Suppressor macrophage treated with lipopolysaccharide for 4 hours (primary cell): ENCODE data around the gene PLSCR1.
A peak's percentile ranks its signal among the peaks of the same experiment; 100 is the strongest.

Experiments
- DNase-seq: peaks from one replicate; pipeline ENCODE4 v3.0.0-alpha.2; 2020

PLSCR1 gene

DNA sequence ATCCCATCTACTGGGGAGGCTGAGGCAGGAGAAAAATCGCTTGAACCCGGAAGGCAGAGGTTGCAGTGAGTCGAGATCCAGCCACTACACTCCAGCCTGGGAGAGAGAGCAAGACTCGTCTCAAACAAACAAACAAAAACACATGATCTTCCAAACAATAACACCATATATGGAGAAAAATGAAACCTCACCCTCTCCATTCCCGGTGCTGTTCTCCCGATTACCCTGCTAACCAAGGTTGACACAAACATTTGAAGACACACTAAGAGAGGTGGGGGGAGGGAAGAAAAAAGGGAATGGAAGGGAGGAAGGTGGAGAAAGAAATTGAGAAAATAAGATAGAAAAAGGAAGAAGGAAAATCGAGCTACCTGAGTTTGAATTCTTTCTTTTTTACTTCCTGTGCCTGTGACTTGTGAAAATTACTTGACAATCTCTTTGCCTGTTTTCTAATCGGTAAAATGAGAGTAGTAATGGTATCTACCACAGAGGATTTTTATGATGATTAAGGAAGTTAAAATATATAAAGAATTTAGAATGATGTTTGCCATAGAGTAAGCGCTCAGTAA, 73.9 kb downstream of the PLSCR1 start:
- no peak for DNase-seq

DNA sequence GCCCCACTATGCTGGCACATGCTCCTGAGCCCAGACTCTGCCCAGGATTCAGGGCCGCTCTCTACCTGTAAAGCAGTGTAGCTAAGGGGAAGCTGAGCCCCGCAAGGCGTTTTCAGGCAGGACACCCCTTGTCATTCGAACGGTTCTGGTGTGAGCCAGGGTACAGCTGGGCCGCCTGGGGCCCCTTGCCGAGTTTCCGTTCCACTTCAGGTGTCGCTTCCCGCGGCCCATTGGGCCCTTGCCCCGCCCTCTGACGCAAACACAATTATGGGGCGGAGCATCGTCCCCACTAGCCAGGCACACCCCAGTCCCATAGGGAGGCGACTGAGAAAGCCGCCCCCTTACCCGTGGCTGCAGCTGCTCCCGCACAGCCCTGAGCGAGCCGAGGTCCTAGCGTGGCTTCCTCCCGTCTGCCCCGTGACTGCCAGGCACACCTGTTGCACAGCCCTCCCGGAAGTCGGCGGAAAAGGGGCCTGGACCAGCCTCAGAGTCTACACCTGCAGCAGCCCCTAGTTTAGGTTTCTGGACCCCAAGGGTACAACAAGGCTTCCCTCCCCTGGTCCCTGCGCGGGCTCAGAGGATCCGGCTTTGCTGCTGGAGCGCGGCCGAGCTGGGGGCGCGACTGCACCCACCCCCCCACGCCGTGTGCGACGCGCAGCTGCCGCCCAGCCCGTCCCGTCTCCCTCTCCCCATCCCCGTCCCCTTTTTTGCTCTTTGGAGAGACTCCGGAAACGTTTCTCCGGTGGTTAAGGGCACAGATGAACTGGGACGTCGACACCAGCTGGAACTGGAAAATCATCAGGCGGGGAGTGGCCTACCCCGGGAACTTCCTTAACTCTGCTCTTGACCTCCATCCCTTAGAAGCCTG, 75.0 kb downstream of the PLSCR1 start, which contains the start of gene PLSCR2:
TSS of gene PLSCR2 (minus strand) at position 412 of the 868 bp plus-strand sequence. CDS start 9,657 bp downstream, outside the sequence.
- peak; percentile 48 for DNase-seq

DNA sequence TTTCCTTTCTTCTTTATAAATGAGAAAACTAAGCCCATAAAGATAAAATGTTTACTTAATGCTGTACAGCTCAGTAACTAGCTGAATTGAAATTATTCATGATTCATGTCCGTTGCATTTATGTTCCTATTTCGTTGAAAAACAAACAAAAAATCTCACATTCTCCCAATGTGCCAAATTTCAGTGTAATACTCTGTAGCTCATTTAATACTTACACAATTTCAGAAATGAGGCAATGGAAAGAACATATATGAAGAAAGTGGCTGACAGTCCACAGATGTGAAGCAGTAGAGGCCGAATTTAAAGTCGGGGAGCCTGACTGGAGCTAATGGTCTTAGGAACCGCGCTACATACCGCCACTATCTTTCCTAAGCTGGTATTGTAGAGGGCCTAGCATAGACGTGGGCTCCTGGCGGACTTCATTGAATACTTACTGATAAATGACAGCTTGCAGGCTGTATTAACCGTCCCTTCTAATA, 75.7 kb downstream of the PLSCR1 start:
- peak; percentile 11 for DNase-seq

DNA sequence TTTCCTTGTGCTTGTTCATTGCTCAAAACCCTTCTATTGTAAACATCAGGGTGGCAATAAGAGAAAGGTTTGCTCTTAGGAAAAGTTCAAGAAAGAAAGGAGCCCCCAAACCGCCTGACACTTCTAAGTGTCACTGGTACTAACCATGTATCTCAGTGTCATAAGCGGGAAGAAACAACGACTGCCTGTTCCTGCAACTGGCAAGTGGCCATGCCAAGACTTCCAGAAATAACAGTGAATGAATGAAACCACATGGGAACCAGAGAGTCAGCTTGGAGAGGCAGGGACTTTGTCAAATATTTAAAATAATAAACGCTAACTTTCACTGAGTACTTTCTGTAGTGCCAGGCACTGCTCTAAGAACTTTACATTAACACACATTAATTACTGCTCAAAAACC, 76.2 kb downstream of the PLSCR1 start:
- no peak for DNase-seq

DNA sequence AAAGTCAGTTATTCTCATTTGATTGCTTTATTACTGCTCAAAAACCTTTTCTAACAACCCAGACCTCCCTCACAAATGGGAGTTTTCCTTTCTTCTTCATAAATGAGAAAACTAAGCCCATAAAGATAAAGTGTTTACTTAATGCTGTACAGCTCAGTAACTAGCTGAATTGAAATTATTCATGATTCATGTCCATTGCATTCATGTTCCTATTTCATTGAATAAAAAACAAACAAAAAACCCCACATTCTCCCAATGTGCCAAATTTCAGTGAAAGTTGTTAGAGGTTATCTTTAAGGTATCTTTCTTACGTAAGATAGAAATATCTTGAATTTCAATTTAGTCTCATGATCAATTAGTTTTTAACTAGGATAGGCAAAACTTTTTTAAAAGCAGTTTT, 77.8 kb downstream of the PLSCR1 start:
- no peak for DNase-seq

DNA sequence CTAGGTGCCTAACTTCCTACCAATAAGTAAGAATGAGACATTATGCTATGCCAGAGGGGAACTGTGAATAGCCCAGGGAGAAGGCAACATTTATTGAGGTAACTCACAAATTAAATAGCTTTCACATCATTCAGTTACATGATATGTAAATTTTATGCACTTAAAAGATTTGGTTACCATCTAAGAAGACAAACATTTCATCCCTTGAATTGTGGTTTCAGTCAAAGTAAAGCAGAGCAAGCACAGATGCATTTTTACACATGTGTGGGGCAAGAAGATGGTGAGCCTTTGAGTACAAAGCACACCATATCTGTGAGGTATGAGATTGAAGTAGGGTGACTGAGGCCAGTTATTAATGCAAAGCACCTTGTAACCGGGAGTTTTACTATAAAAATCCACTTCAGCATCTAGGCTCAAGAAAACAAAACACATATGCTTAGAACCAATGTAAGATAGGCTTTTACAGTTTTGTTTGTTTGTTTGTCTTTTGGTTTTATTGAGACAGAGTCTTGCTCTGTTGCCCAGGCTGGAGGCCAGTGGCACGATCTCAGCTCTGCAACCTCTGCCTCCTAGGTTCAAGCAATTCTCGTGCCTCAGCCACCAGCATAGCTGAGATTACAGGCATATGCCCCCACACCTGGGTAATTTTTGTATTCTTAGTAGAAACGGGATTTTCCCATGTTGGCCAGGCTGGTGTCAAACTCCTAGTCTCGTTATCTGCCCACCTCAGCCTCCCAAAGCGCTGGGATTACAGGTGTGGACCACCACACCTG, 78.5 kb downstream of the PLSCR1 start:
- DNase-seq = no peak
